Activated T-cell treated with anti-CD3 and anti-CD28 coated beads, Interleukin-2, amount 50 U/mL, for 4 hours (primary cell): ENCODE measurements around the gene TEX48. TPM values are rescaled to one million over a fixed set of nuclear protein-coding genes. Genes with fewer than 3 reads are reported as not detected.

Experiments used
- ATAC-seq, 2 donors: fragments of 200-7000 bp; cut with Tn5 transposase; one replicate each; pipeline ENCODE4 v1.10.0; 2021
- DNase-seq: peaks from one replicate; pipeline ENCODE4 v3.0.0-alpha.2; 2020
- H3K27me3 Mint-ChIP-seq: one replicate; pipeline ENCODE4 v1.8.0; 2021; ENCODE audit warnings: low read depth, mixed read lengths
- H3K36me3 Mint-ChIP-seq: one replicate; pipeline ENCODE4 v1.8.0; 2022; ENCODE audit warnings: mixed read lengths; ENCODE audit not compliant: insufficient read depth
- H3K4me1 Mint-ChIP-seq: one replicate; pipeline ENCODE4 v1.8.0; 2021; ENCODE audit warnings: low read depth, mixed read lengths
- H3K4me3 Mint-ChIP-seq: one replicate; pipeline ENCODE4 v1.8.0; 2021; ENCODE audit warnings: mild to moderate bottlenecking, moderate library complexity, mixed read lengths
- H3K9me3 Mint-ChIP-seq: one replicate; pipeline ENCODE4 v1.8.0; 2021; ENCODE audit warnings: mixed read lengths
- total RNA-seq, 3 donors: library from RNA; stranded (reverse); gene quantifications; one replicate each; pipeline ENCODE4 v1.2.1, GENCODE V29; 2021

Gene TEX48
- total RNA-seq, 3 donors from 2014 or later, result 0.42 TPM; not detected in 2

DNA sequence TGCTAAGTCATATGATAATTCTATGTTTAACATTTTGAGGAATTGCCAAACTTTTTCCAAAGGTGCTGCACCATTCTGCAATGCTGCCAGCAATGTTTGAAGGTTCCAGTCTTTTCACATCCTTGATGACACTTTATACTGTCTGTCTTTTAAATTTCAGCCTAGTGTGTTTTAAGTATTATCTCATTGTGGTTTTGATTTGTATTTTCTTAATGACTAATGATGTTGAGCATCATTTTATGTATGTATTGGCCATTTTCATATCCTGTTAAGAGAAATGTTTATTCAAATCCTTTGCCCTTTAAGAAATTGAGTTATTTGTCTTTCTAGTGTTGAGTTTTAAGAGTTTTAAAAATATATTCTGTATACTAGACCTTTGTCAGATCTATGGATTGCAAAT, 5.0 kb upstream of the TEX48 start:
- Mint-ChIP-seq H3K9me3 (peaks cover 9% of the 10 kb centered on the region), H3K4me3 (peak overlapping the region; percentile 17), H3K4me1 (peaks cover 57% of the 10 kb centered on the region)

GRCh38 chr9:114685951-114686350, 4.0 kb upstream of the TEX48 start:
- ATAC-seq (no peak), DNase-seq (no peak)
- H3K9me3 Mint-ChIP-seq, result peaks cover 9% of the 10 kb centered on the region
- peak overlapping the region; percentile 50 for H3K4me3 Mint-ChIP-seq
- H3K36me3 Mint-ChIP-seq, result peaks cover 2% of the 10 kb centered on the region
- no peaks in the 10 kb centered on the region for H3K27me3 Mint-ChIP-seq
- H3K4me1 Mint-ChIP-seq, result peaks cover 54% of the 10 kb centered on the region

More for the DNA sequence above, 5.0 kb upstream of the TEX48 start:
- no peak for DNase-seq
- H3K36me3 Mint-ChIP-seq, result peaks cover 2% of the 10 kb centered on the region
- H3K27me3 Mint-ChIP-seq, result no peaks in the 10 kb centered on the region
- no peak for ATAC-seq

DNA sequence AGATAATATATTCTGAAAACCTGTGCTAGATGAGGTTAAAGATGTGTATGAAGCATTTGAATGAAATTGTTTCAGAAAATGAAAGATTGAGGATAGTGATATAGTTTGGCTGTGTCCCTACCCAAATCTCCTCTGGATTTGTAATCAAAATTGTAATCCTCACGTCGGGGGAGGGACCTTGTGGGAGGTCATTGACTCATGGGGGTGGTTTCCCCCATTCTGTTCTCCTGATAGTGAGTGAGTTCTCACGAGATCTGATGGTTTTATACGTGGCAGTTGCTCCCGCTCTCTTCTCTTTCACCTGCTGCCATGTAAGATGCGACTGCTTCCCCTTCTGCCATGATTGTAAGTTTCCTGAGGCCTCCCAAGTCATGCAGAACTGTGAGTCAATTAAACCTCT, 2.0 kb upstream of the TEX48 start:
- Mint-ChIP-seq H3K27me3 (no peaks in the 10 kb centered on the region), H3K36me3 (no peaks in the 10 kb centered on the region), H3K9me3 (peaks cover 9% of the 10 kb centered on the region), H3K4me3 (peak overlapping the region; percentile 50), H3K4me1 (peaks cover 40% of the 10 kb centered on the region)
- DNase-seq (no peak), ATAC-seq (peak in 1 of 2 donors; percentile 8)

DNA sequence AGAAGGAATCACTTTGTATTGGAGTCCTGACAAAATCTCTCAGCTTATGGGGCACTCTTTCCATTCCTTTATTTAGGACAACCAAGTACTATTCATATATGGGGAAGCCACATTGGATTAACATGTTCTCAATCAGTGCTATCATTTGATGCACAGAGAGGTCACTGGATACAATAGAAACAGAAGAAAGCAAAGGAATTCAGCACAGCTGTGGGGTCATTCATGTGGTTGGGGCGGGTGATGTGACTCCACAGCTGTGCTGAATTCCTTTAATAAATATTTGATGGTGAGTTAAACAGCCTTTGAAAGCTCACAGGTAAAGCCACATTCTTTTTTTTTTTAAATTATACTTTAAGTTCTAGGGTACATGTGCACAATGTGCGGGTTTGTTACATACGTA, 854 bp upstream of the TEX48 start:
- H3K4me3 Mint-ChIP-seq, result no peak overlapping the region
- DNase-seq, result no peak
- H3K36me3 Mint-ChIP-seq, result no peaks in the 10 kb centered on the region
- peaks cover 9% of the 10 kb centered on the region for H3K9me3 Mint-ChIP-seq
- H3K4me1 Mint-ChIP-seq, result peaks cover 36% of the 10 kb centered on the region
- peaks cover 4% of the 10 kb centered on the region for H3K27me3 Mint-ChIP-seq
- ATAC-seq, result no peak

GRCh38 chr9:114680259-114681001, 1.6 kb downstream of the TEX48 start:
- peaks cover 5% of the 10 kb centered on the region for H3K9me3 Mint-ChIP-seq
- H3K4me1 Mint-ChIP-seq, result peaks cover 17% of the 10 kb centered on the region
- H3K4me3 Mint-ChIP-seq, result no peak overlapping the region
- H3K27me3 Mint-ChIP-seq, result peaks cover 14% of the 10 kb centered on the region
- H3K36me3 Mint-ChIP-seq, result no peaks in the 10 kb centered on the region
- no peak for ATAC-seq
- DNase-seq, result no peak

DNA sequence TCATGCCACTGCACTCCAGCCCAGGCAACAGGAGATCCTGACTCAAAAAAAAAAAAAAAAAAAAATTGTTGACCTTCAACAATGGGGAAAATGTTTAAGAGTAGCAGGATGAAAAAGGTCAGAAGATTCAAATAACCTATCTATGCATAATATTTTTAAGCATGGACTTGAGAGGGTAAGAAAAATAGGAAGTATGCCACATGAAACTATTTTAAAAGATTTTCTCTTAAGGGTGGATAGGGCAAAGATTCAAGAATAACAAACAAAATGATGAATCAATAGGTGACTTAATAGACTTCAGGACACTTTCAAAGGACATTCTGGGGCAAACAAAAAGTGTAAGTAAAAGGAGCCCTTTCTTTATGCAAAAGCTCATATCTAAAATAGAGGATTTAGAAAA, 3.2 kb downstream of the TEX48 start:
- DNase-seq (no peak), ATAC-seq (no peak)
- Mint-ChIP-seq H3K27me3 (peaks cover 17% of the 10 kb centered on the region), H3K9me3 (no peaks in the 10 kb centered on the region), H3K4me3 (no peak overlapping the region), H3K4me1 (peaks cover 8% of the 10 kb centered on the region), H3K36me3 (no peaks in the 10 kb centered on the region)

- Mint-ChIP-seq H3K4me3 (no peak overlapping the region), H3K4me1 (peaks cover 8% of the 10 kb centered on the region), H3K9me3 (no peaks in the 10 kb centered on the region), H3K27me3 (peaks cover 17% of the 10 kb centered on the region), H3K36me3 (no peaks in the 10 kb centered on the region)
- no peak for ATAC-seq
- DNase-seq, result no peak
Measured at GRCh38 chr9:114678130-114678529, 3.9 kb downstream of the TEX48 start.

GRCh38 chr9:114677418-114677817, 4.6 kb downstream of the TEX48 start:
- Mint-ChIP-seq H3K36me3 (no peaks in the 10 kb centered on the region), H3K9me3 (no peaks in the 10 kb centered on the region), H3K4me3 (no peak overlapping the region), H3K4me1 (peaks cover 8% of the 10 kb centered on the region), H3K27me3 (peaks cover 20% of the 10 kb centered on the region)
- ATAC-seq (no peak), DNase-seq (no peak)

DNA sequence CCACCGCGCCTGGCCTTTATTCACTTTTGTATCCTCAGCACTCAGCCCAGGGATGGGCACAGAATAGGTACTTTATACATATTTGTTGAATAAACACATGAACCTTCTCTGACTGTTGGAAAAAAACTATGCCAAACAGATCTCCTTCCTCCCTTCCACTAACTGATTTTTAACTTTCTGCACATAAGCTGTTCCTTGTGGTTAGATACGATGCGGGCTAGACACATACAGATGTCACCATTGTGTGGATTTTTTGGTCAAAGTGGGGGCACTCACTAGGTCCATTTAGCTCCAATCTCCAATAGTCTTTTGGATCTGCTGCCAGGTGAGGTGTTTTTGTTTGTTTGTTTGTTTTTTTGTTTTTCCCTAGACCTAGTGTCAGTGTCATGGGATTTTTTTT, 5.1 kb downstream of the TEX48 start:
- peaks cover 6% of the 10 kb centered on the region for H3K4me1 Mint-ChIP-seq
- H3K36me3 Mint-ChIP-seq, result no peaks in the 10 kb centered on the region
- ATAC-seq (no peak), DNase-seq (no peak)
- H3K4me3 Mint-ChIP-seq, result no peak overlapping the region
- H3K27me3 Mint-ChIP-seq, result peaks cover 20% of the 10 kb centered on the region
- H3K9me3 Mint-ChIP-seq, result no peaks in the 10 kb centered on the region

DNA sequence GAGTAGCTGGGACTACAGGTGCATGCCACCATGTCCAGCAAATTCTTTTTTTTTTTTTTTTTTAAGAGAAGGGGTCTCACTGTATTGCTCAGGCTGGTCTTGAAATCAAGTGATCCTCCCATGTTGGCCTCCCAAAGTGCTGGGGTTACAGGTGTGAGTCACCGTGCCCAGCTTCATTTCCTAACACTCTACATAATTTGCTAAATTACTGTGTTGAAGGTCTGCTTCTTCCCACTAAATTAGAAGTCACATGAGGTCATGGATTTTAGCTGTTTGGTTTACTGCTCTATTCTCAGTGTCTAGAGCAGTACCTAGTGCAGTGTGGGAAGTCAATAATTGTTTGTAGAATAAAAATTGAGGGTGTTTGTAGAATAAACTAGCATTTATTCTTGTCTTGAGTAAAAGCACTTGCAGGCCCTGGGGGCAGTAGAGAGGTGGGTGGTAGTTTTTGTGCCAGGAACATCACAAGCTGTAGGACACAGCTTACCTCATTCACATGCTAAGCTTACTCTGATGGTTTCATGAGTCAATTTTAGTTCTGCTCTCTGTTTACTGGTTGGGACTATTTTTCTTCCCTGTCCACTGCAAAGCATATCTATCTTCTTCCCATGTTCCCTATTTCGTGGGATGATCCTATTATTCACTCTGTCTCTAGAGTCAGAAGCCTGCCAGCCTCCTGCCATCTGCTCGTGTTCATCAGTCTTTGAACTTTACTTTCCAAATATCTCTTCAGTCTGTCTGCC, 7.0 kb downstream of the TEX48 start:
- Mint-ChIP-seq H3K4me3 (no peak overlapping the region), H3K9me3 (no peaks in the 10 kb centered on the region), H3K4me1 (no peaks in the 10 kb centered on the region), H3K27me3 (peaks cover 20% of the 10 kb centered on the region), H3K36me3 (no peaks in the 10 kb centered on the region)
- DNase-seq (no peak), ATAC-seq (no peak)

DNA sequence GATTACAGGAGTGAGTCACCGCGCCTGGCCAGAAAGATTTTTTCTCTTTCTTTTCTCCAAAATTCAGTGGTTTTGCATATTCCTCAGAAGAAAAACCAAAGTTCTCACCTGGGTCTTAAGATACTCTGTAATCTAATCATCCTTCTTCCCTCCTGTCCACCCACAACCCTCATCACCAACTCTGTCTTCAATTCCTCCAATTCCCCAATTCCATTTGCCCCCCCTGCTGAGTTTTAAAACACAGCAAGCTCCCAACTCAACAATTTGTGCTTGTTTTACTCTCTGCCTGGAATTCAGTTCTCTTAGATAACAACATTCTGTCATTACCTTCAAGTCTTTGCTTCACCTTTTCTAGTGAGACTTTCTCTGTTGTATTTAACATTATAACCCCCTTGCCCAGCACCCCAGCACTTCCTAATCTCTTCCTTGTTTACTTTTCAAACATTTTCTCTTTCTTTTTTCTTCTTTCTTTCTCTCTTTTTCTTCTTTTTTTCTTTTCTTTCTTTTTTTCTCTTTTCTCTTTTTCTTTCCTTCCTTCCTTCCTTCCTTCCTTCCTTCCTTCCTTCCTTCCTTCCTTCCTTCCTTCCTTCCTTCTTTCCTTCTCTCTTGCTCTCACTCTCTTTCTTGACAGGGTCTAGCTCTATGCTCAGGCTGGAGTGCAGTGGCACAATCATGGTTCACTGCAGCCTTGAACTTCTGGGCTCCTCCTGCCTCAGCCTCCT, 7.8 kb downstream of the TEX48 start:
- Mint-ChIP-seq H3K4me1 (no peaks in the 10 kb centered on the region), H3K4me3 (no peak overlapping the region), H3K27me3 (peaks cover 20% of the 10 kb centered on the region), H3K9me3 (no peaks in the 10 kb centered on the region), H3K36me3 (no peaks in the 10 kb centered on the region)
- DNase-seq, result no peak
- no peak for ATAC-seq

DNA sequence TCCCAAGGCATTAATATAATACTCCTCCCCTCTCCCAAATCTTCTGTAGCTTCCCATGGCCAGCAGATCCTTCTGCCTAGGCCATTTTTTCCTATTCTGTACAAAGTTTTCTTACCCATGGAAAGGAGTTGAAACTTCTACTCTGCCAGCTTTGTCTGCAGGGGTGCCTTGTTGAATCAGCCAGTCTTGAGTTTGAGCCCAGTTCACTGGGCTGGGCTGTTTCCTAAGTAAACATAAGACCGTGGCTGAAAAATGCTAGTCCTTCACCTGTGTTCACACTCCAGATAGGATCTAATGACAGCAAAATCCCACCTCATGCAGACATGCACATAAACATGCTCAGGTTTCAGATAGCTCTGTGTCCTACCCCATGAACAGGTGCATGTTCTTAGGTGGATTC, 10.4 kb downstream of the TEX48 start:
- Mint-ChIP-seq H3K9me3 (no peaks in the 10 kb centered on the region), H3K36me3 (no peaks in the 10 kb centered on the region), H3K4me3 (no peak overlapping the region), H3K4me1 (peaks cover 4% of the 10 kb centered on the region), H3K27me3 (peaks cover 13% of the 10 kb centered on the region)
- ATAC-seq, result no peak
- DNase-seq, result no peak

- peaks cover 4% of the 10 kb centered on the region for H3K4me1 Mint-ChIP-seq
- ATAC-seq, result no peak
- H3K4me3 Mint-ChIP-seq, result no peak overlapping the region
- DNase-seq, result no peak
- H3K27me3 Mint-ChIP-seq, result peaks cover 4% of the 10 kb centered on the region
- no peaks in the 10 kb centered on the region for H3K36me3 Mint-ChIP-seq
- no peaks in the 10 kb centered on the region for H3K9me3 Mint-ChIP-seq
Measured at GRCh38 chr9:114669961-114670360, 12.0 kb downstream of the TEX48 start.

GRCh38 chr9:114668146-114668545, 13.8 kb downstream of the TEX48 start:
- no peaks in the 10 kb centered on the region for H3K36me3 Mint-ChIP-seq
- ATAC-seq (no peak), DNase-seq (no peak)

More at GRCh38 chr9:114668146-114668545, 13.8 kb downstream of the TEX48 start:
- Mint-ChIP-seq H3K4me1 (peaks cover 4% of the 10 kb centered on the region), H3K9me3 (no peaks in the 10 kb centered on the region), H3K4me3 (no peak overlapping the region), H3K27me3 (peaks cover 4% of the 10 kb centered on the region)
